Astrocyte (in vitro differentiated cells and primary cell): ENCODE measurements around the gene AIFM3.
"Not testable (repeated sequence)": the region's sequence is repeated elsewhere in the genome, so short reads cannot be mapped to it uniquely, and the experiment has no call there.

Source experiments
- EZH2 ChIP-seq: IDR thresholded peaks from 2 replicates; pipeline ENCODE4 v1.6.1; 2012; ENCODE audit warnings: mild to moderate bottlenecking, low read length, inconsistent platforms; ENCODE audit not compliant: insufficient read depth
- TF ChIP-seq, protein P1 (sequence below): IDR thresholded peaks from 2 replicates; pipeline ENCODE4 v1.5.1; 2011; ENCODE audit warnings: low read depth, mild to moderate bottlenecking, inconsistent platforms, low read length, moderate library complexity; ENCODE audit not compliant: insufficient read depth

DNA sequence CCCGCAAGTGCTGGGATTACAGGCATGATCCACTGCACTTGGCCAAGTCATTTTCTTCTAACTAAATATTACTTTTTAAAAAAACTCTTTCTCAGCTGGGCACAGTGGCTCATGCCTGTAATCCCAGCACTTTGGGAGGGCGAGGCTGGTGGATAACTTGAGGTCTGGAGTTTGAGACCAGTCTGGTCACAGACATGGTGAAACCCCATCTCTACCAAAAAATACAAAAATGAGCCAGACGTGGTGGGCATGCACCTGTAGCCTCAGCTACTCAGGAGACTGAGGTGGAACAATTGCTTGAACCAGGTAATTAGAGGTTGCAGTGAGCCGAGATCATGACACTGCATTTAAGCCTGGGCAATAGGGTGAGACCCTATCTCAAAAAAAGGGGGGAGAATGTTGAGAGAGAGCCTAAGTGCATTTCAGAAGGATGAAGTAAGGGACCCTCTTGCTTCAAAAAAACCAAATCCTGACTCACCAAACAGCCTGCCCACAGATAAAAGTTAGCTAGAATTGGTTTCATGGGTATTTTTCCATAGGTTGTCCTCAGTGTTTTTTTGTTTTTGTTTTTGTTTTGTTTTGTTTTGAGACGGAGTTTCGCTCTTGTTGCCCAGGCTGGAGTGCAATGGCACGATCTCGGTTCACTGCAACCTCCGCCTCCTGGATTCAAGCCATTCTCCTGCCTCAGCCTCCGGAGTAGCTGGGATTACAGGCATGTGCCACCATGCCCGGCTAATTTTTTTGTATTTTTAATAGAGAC is 31.1 kb upstream of the AIFM3 start:
- TF ChIP-seq, protein P1, sequence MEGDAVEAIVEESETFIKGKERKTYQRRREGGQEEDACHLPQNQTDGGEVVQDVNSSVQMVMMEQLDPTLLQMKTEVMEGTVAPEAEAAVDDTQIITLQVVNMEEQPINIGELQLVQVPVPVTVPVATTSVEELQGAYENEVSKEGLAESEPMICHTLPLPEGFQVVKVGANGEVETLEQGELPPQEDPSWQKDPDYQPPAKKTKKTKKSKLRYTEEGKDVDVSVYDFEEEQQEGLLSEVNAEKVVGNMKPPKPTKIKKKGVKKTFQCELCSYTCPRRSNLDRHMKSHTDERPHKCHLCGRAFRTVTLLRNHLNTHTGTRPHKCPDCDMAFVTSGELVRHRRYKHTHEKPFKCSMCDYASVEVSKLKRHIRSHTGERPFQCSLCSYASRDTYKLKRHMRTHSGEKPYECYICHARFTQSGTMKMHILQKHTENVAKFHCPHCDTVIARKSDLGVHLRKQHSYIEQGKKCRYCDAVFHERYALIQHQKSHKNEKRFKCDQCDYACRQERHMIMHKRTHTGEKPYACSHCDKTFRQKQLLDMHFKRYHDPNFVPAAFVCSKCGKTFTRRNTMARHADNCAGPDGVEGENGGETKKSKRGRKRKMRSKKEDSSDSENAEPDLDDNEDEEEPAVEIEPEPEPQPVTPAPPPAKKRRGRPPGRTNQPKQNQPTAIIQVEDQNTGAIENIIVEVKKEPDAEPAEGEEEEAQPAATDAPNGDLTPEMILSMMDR: not testable (repeated sequence)
- TF ChIP-seq EZH2: not testable (repeated sequence)
